Measurements from ENCODE around the gene HSF4. TPM values are rescaled to one million over a fixed set of nuclear protein-coding genes. Genes with fewer than 3 reads are reported as not detected.

Gene HSF4
- polyA plus RNA-seq, 1 donor, result 8.2 TPM

- DNase-seq, result no peak
- no peak overlapping the region for H3K4me3 ChIP-seq (ENCODE audit: low read length)
- no peaks in the 10 kb centered on the region for H3K36me3 ChIP-seq (ENCODE audit: control insufficient read depth, insufficient read depth, low read length)
- no peak overlapping the region for H3K27ac ChIP-seq (ENCODE audit: low read length)
- peaks cover 28% of the 10 kb centered on the region for H3K4me1 ChIP-seq (ENCODE audit: control insufficient read depth, insufficient read depth, low read length)
- H3K9me3 ChIP-seq (ENCODE audit: control insufficient read depth, low read depth, low read length), result peaks cover 6% of the 10 kb centered on the region
- H3K27me3 ChIP-seq (ENCODE audit: control insufficient read depth, insufficient read depth, low read length), result peaks cover 6% of the 10 kb centered on the region
- WGBS (ENCODE audit: insufficient coverage, low lambda C conversion rate), result no CpG with 5 or more reads among the region's 26 CpGs
Measured at GRCh38 chr16:67187175-67187890, 22.8 kb downstream of the HSF4 start.

- Histone ChIP-seq H3K9me3 (ENCODE audit: control insufficient read depth, low read depth, low read length) (peaks cover 6% of the 10 kb centered on the region), H3K27ac (ENCODE audit: low read length) (no peak overlapping the region), H3K4me3 (ENCODE audit: low read length) (no peak overlapping the region), H3K4me1 (ENCODE audit: control insufficient read depth, insufficient read depth, low read length) (peaks cover 32% of the 10 kb centered on the region), H3K36me3 (ENCODE audit: control insufficient read depth, insufficient read depth, low read length) (peaks cover 5% of the 10 kb centered on the region), H3K27me3 (ENCODE audit: control insufficient read depth, insufficient read depth, low read length) (peaks cover 6% of the 10 kb centered on the region)
- DNase-seq, result no peak
- no CpG with 5 or more reads among the region's 4 CpGs for WGBS (ENCODE audit: insufficient coverage, low lambda C conversion rate)
Measured at GRCh38 chr16:67188323-67188722, 23.8 kb downstream of the HSF4 start.

- Histone ChIP-seq H3K4me1 (ENCODE audit: control insufficient read depth, insufficient read depth, low read length) (peaks cover 35% of the 10 kb centered on the region), H3K36me3 (ENCODE audit: control insufficient read depth, insufficient read depth, low read length) (peaks cover 6% of the 10 kb centered on the region), H3K27me3 (ENCODE audit: control insufficient read depth, insufficient read depth, low read length) (peaks cover 6% of the 10 kb centered on the region), H3K9me3 (ENCODE audit: control insufficient read depth, low read depth, low read length) (peaks cover 6% of the 10 kb centered on the region), H3K4me3 (ENCODE audit: low read length) (no peak overlapping the region), H3K27ac (ENCODE audit: low read length) (no peak overlapping the region)
- DNase-seq, result no peak
- WGBS (ENCODE audit: insufficient coverage, low lambda C conversion rate), result no CpG with 5 or more reads among the region's 15 CpGs
Measured at GRCh38 chr16:67188798-67189197, 24.3 kb downstream of the HSF4 start.

- Histone ChIP-seq H3K27ac (ENCODE audit: low read length) (no peak within 1 kb of the TSS), H3K4me1 (ENCODE audit: control insufficient read depth, insufficient read depth, low read length) (peaks cover 29% of the 10 kb centered on the region), H3K27me3 (ENCODE audit: control insufficient read depth, insufficient read depth, low read length) (peaks cover 1% of the 10 kb centered on the region), H3K4me3 (ENCODE audit: low read length) (no peak within 1 kb of the TSS), H3K36me3 (ENCODE audit: control insufficient read depth, insufficient read depth, low read length) (peaks cover 18% of the 10 kb centered on the region), H3K9me3 (ENCODE audit: control insufficient read depth, low read depth, low read length) (peaks cover 2% of the 10 kb centered on the region)
- WGBS (ENCODE audit: insufficient coverage, low lambda C conversion rate), result no CpG with 5 or more reads among the region's 6 CpGs
- no peak for DNase-seq
Measured at GRCh38 chr16:67190041-67190440, 25.5 kb downstream of the HSF4 start, which contains the start of gene EXOC3L1. Gene EXOC3L1, minus strand, starts transcription at chr16:67190136. Its CDS starts 460 bp downstream, at chr16:67189676.

GRCh38 chr16:67190448-67191399 lies 26.2 kb downstream of the HSF4 start:
- DNase-seq, result no peak
- Histone ChIP-seq H3K4me3 (ENCODE audit: low read length) (no peak overlapping the region), H3K27ac (ENCODE audit: low read length) (no peak overlapping the region), H3K27me3 (ENCODE audit: control insufficient read depth, insufficient read depth, low read length) (no peaks in the 10 kb centered on the region), H3K9me3 (ENCODE audit: control insufficient read depth, low read depth, low read length) (peaks cover 2% of the 10 kb centered on the region), H3K4me1 (ENCODE audit: control insufficient read depth, insufficient read depth, low read length) (peaks cover 22% of the 10 kb centered on the region), H3K36me3 (ENCODE audit: control insufficient read depth, insufficient read depth, low read length) (peaks cover 25% of the 10 kb centered on the region)
- WGBS (ENCODE audit: insufficient coverage, low lambda C conversion rate), result 90% methylated on average over 2 of the region's 13 CpGs

- DNase-seq, result no peak
- H3K9me3 ChIP-seq (ENCODE audit: control insufficient read depth, low read depth, low read length), result peaks cover 2% of the 10 kb centered on the region
- peaks cover 19% of the 10 kb centered on the region for H3K4me1 ChIP-seq (ENCODE audit: control insufficient read depth, insufficient read depth, low read length)
- no CpG with 5 or more reads among the region's 9 CpGs for WGBS (ENCODE audit: insufficient coverage, low lambda C conversion rate)
- H3K27ac ChIP-seq (ENCODE audit: low read length), result no peak overlapping the region
- H3K36me3 ChIP-seq (ENCODE audit: control insufficient read depth, insufficient read depth, low read length), result peaks cover 33% of the 10 kb centered on the region
- no peaks in the 10 kb centered on the region for H3K27me3 ChIP-seq (ENCODE audit: control insufficient read depth, insufficient read depth, low read length)
- peak overlapping the region; percentile 8 for H3K4me3 ChIP-seq (ENCODE audit: low read length)
Measured at GRCh38 chr16:67191411-67191994, 27.0 kb downstream of the HSF4 start.

- peak; percentile 88 to 91 for DNase-seq
- Histone ChIP-seq H3K9me3 (ENCODE audit: control insufficient read depth, low read depth, low read length) (peaks cover 2% of the 10 kb centered on the region), H3K4me3 (ENCODE audit: low read length) (peak within 1 kb of the TSS; percentile 95), H3K27me3 (ENCODE audit: control insufficient read depth, insufficient read depth, low read length) (no peaks in the 10 kb centered on the region), H3K4me1 (ENCODE audit: control insufficient read depth, insufficient read depth, low read length) (peaks cover 19% of the 10 kb centered on the region), H3K27ac (ENCODE audit: low read length) (peak within 1 kb of the TSS; percentile 0), H3K36me3 (ENCODE audit: control insufficient read depth, insufficient read depth, low read length) (peaks cover 39% of the 10 kb centered on the region)
- WGBS (ENCODE audit: insufficient coverage, low lambda C conversion rate), result no CpG with 5 or more reads among the region's 54 CpGs
Measured at GRCh38 chr16:67191995-67192681, 27.6 kb downstream of the HSF4 start, which contains the start of gene E2F4. Gene E2F4, plus strand, starts transcription at chr16:67192155. Its CDS starts 73 bp downstream, at chr16:67192228.

- Histone ChIP-seq H3K9me3 (ENCODE audit: control insufficient read depth, low read depth, low read length) (peaks cover 2% of the 10 kb centered on the region), H3K27me3 (ENCODE audit: control insufficient read depth, insufficient read depth, low read length) (no peaks in the 10 kb centered on the region), H3K36me3 (ENCODE audit: control insufficient read depth, insufficient read depth, low read length) (peaks cover 46% of the 10 kb centered on the region), H3K27ac (ENCODE audit: low read length) (peak overlapping the region; percentile 0), H3K4me3 (ENCODE audit: low read length) (peak overlapping the region; percentile 95), H3K4me1 (ENCODE audit: control insufficient read depth, insufficient read depth, low read length) (peaks cover 26% of the 10 kb centered on the region)
- WGBS (ENCODE audit: insufficient coverage, low lambda C conversion rate), result no CpG with 5 or more reads among the region's 17 CpGs
- DNase-seq, result no peak
Measured at GRCh38 chr16:67192781-67193361, 28.3 kb downstream of the HSF4 start.

GRCh38 chr16:67193536-67193935 lies 29.0 kb downstream of the HSF4 start:
- Histone ChIP-seq H3K4me3 (ENCODE audit: low read length) (no peak overlapping the region), H3K4me1 (ENCODE audit: control insufficient read depth, insufficient read depth, low read length) (peaks cover 32% of the 10 kb centered on the region), H3K36me3 (ENCODE audit: control insufficient read depth, insufficient read depth, low read length) (peaks cover 51% of the 10 kb centered on the region), H3K27me3 (ENCODE audit: control insufficient read depth, insufficient read depth, low read length) (no peaks in the 10 kb centered on the region), H3K9me3 (ENCODE audit: control insufficient read depth, low read depth, low read length) (peaks cover 2% of the 10 kb centered on the region), H3K27ac (ENCODE audit: low read length) (no peak overlapping the region)
- DNase-seq, result no peak
